ENCODE results near the gene MARCHF4.

DNA sequence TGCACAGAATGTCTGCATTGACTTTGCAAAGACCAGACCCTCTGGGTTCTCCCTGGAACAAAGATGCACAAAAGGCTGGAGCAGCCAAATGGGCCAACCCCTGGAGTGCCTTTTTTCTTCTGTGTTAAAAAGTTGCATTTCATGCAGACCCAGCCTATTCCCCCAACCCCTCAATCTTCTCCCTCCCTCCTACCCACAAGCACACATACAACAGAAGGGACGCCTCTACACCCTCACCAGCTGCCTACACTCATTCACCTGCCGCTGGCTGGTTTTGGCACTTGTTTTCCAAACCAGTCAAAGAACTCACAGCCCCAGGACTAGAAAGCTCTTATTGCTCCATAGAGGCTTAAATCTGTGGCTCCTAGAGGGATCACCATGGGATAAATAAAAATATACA, 16.6 kb downstream of the MARCHF4 start:
- TF ChIP-seq SRF (IDR thresholded peaks at IDR 0.05; ENCODE audit: low read depth, low read length) (no peak), MAFK (IDR thresholded peaks at IDR 0.05; ENCODE audit: low read depth, low read length) (no peak), EP300 (IDR thresholded peaks at IDR 0.05; ENCODE audit: borderline replicate concordance in 1 of 2, low read depth in 2 of 2, low read length in 2 of 2) (no peak), CEBPB (IDR thresholded peaks at IDR 0.05; ENCODE audit: low read depth, low read length) (no peak), NRF1 (IDR thresholded peaks at IDR 0.05; ENCODE audit: low read depth, low read length) (no peak)
- TF ChIP-seq, protein P1, sequence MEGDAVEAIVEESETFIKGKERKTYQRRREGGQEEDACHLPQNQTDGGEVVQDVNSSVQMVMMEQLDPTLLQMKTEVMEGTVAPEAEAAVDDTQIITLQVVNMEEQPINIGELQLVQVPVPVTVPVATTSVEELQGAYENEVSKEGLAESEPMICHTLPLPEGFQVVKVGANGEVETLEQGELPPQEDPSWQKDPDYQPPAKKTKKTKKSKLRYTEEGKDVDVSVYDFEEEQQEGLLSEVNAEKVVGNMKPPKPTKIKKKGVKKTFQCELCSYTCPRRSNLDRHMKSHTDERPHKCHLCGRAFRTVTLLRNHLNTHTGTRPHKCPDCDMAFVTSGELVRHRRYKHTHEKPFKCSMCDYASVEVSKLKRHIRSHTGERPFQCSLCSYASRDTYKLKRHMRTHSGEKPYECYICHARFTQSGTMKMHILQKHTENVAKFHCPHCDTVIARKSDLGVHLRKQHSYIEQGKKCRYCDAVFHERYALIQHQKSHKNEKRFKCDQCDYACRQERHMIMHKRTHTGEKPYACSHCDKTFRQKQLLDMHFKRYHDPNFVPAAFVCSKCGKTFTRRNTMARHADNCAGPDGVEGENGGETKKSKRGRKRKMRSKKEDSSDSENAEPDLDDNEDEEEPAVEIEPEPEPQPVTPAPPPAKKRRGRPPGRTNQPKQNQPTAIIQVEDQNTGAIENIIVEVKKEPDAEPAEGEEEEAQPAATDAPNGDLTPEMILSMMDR (IDR thresholded peaks at IDR 0.05; ENCODE audit: control extremely low read depth in 1 of 3, insufficient read depth in 1 of 3, low read depth in 1 of 3, low read length in 3 of 3) = no peak

Data from H1 (cell line).